MG63 (cell line): Measurements from ENCODE around the gene DUOXA1. TPM values are rescaled to one million over a fixed set of nuclear protein-coding genes. Genes with fewer than 3 reads are reported as not detected.

Source experiments
- DNase-seq: peaks from one replicate; pipeline ENCODE4 v3.0.0-alpha.2; 2020
- H3K27me3 ChIP-seq: fragments of 250-450 bp; sonication (Bioruptor Pico); 2 replicates; pipeline ENCODE4 v1.5.1; 2020; ENCODE audit warnings: mild to moderate bottlenecking, moderate library complexity
- H3K36me3 ChIP-seq: fragments of 250-450 bp; sonication (Bioruptor Pico); 2 replicates; pipeline ENCODE4 v1.5.1; 2020; ENCODE audit warnings: mild to moderate bottlenecking, moderate library complexity
- H3K4me3 ChIP-seq: fragments of 250-450 bp; sonication (Bioruptor Pico); 2 replicates; pipeline ENCODE4 v1.5.1; 2020; ENCODE audit warnings: mild to moderate bottlenecking, moderate library complexity
- H3K9me3 ChIP-seq: fragments of 250-450 bp; sonication (Bioruptor Pico); 2 replicates; pipeline ENCODE4 v1.5.1; 2020; ENCODE audit warnings: mild to moderate bottlenecking, moderate library complexity
- total RNA-seq: library from RNA; depleted of rRNA; stranded (reverse); fragments of >200 nt; shearing (Covaris generic); gene quantifications from 2 replicates; pipeline ENCODE4 v1.2.3, GENCODE V29; 2014; ENCODE audit warnings: low replicate concordance

Gene DUOXA1
- total RNA-seq, 1 experiment from 2014 or later, result not detected

- Histone ChIP-seq H3K4me3 (no peak overlapping the region), H3K27me3 (peaks cover 2% of the 10 kb centered on the region; the same call in 1 of the 2 replicates), H3K36me3 (no peaks in the 10 kb centered on the region), H3K9me3 (no peaks in the 10 kb centered on the region)
- DNase-seq, result peak; percentile 81
These were observed 7.8 kb downstream of the DUOXA1 start for GRCh38 chr15:45121706-45122417.

- no peak overlapping the region for H3K4me3 ChIP-seq
- DNase-seq, result no peak
These were observed 8.7 kb downstream of the DUOXA1 start for GRCh38 chr15:45121020-45121419.

GRCh38 chr15:45120081-45120972, 9.4 kb downstream of the DUOXA1 start:
- Histone ChIP-seq H3K27me3 (peaks cover 2% of the 10 kb centered on the region), H3K9me3 (no peaks in the 10 kb centered on the region), H3K36me3 (no peaks in the 10 kb centered on the region), H3K4me3 (no peak overlapping the region)
- DNase-seq, result no peak

More at GRCh38 chr15:45121020-45121419, 8.7 kb downstream of the DUOXA1 start:
- no peaks in the 10 kb centered on the region for H3K36me3 ChIP-seq
- peaks cover 2% of the 10 kb centered on the region; the same call in 1 of the 2 replicates for H3K27me3 ChIP-seq
- H3K9me3 ChIP-seq, result no peaks in the 10 kb centered on the region

GRCh38 chr15:45118996-45119395, 10.7 kb downstream of the DUOXA1 start:
- H3K4me3 ChIP-seq, result no peak overlapping the region
- no peak for DNase-seq
- H3K27me3 ChIP-seq, result peaks cover 11% of the 10 kb centered on the region
- H3K36me3 ChIP-seq, result no peaks in the 10 kb centered on the region
- H3K9me3 ChIP-seq, result no peaks in the 10 kb centered on the region

- no peaks in the 10 kb centered on the region for H3K36me3 ChIP-seq
These were observed 11.5 kb downstream of the DUOXA1 start for GRCh38 chr15:45118131-45118588.

GRCh38 chr15:45117308-45118130, 12.2 kb downstream of the DUOXA1 start:
- Histone ChIP-seq H3K4me3 (no peak overlapping the region), H3K36me3 (no peaks in the 10 kb centered on the region), H3K27me3 (peaks cover 25% of the 10 kb centered on the region), H3K9me3 (no peaks in the 10 kb centered on the region)
- DNase-seq, result no peak

More at GRCh38 chr15:45118131-45118588, 11.5 kb downstream of the DUOXA1 start:
- DNase-seq, result peak; percentile 77
- no peaks in the 10 kb centered on the region for H3K9me3 ChIP-seq
- peaks cover 19% of the 10 kb centered on the region for H3K27me3 ChIP-seq
- H3K4me3 ChIP-seq, result no peak overlapping the region

GRCh38 chr15:45116482-45117307, 13.0 kb downstream of the DUOXA1 start:
- DNase-seq, result no peak
- Histone ChIP-seq H3K36me3 (no peaks in the 10 kb centered on the region), H3K27me3 (peaks cover 34% of the 10 kb centered on the region), H3K9me3 (no peaks in the 10 kb centered on the region), H3K4me3 (no peak overlapping the region)

GRCh38 chr15:45116006-45116481, 13.6 kb downstream of the DUOXA1 start:
- H3K27me3 ChIP-seq, result peaks cover 34% of the 10 kb centered on the region
- H3K9me3 ChIP-seq, result no peaks in the 10 kb centered on the region
- no peak for DNase-seq
- no peak overlapping the region for H3K4me3 ChIP-seq
- no peaks in the 10 kb centered on the region for H3K36me3 ChIP-seq

GRCh38 chr15:45115312-45115820, 14.3 kb downstream of the DUOXA1 start:
- H3K27me3 ChIP-seq, result peaks cover 34% of the 10 kb centered on the region
- no peak overlapping the region for H3K4me3 ChIP-seq
- DNase-seq, result no peak
- no peaks in the 10 kb centered on the region for H3K36me3 ChIP-seq
- no peaks in the 10 kb centered on the region for H3K9me3 ChIP-seq

GRCh38 chr15:45114751-45115085, 15.0 kb downstream of the DUOXA1 start:
- Histone ChIP-seq H3K4me3 (no peak overlapping the region), H3K27me3 (peaks cover 34% of the 10 kb centered on the region)
- DNase-seq, result no peak

GRCh38 chr15:45114076-45114750, 15.5 kb downstream of the DUOXA1 start, which contains the start of the genes DUOX2 and DUOXA2:
Gene DUOX2 (minus strand): TSS chr15:45114172. CDS start chr15:45113411, 761 bp downstream.
Gene DUOXA2 (plus strand): TSS chr15:45114326. CDS start chr15:45114606, 280 bp downstream.
- Histone ChIP-seq H3K36me3 (no peaks in the 10 kb centered on the region), H3K27me3 (peaks cover 34% of the 10 kb centered on the region)
- no peak for DNase-seq

More at GRCh38 chr15:45114751-45115085, 15.0 kb downstream of the DUOXA1 start:
- no peaks in the 10 kb centered on the region for H3K36me3 ChIP-seq
- H3K9me3 ChIP-seq, result no peaks in the 10 kb centered on the region

GRCh38 chr15:45113380-45113990, 16.2 kb downstream of the DUOXA1 start:
- H3K9me3 ChIP-seq, result no peaks in the 10 kb centered on the region
- no peak overlapping the region for H3K4me3 ChIP-seq
- H3K36me3 ChIP-seq, result no peaks in the 10 kb centered on the region
- H3K27me3 ChIP-seq, result peaks cover 34% of the 10 kb centered on the region
- DNase-seq, result no peak

More at GRCh38 chr15:45114076-45114750, 15.5 kb downstream of the DUOXA1 start, which contains the start of the genes DUOX2 and DUOXA2:
- Histone ChIP-seq H3K4me3 (no peak within 1 kb of the TSS), H3K9me3 (no peaks in the 10 kb centered on the region)

GRCh38 chr15:45112591-45113379, 16.9 kb downstream of the DUOXA1 start:
- DNase-seq, result no peak
- Histone ChIP-seq H3K4me3 (no peak overlapping the region), H3K27me3 (peaks cover 34% of the 10 kb centered on the region), H3K36me3 (no peaks in the 10 kb centered on the region), H3K9me3 (no peaks in the 10 kb centered on the region)

GRCh38 chr15:45112143-45112590, 17.5 kb downstream of the DUOXA1 start:
- Histone ChIP-seq H3K9me3 (no peaks in the 10 kb centered on the region), H3K36me3 (no peaks in the 10 kb centered on the region), H3K27me3 (peaks cover 34% of the 10 kb centered on the region), H3K4me3 (no peak overlapping the region)
- no peak for DNase-seq
